Body of pancreas (tissue), 4 donors: ENCODE data around the gene NFIC. TPM values are rescaled to one million over a fixed set of nuclear protein-coding genes. Genes with fewer than 3 reads are reported as not detected.
"Not testable (repeated sequence)": the region's sequence is repeated elsewhere in the genome, so short reads cannot be mapped to it uniquely, and the experiment has no call there.

Experiments used
- ATAC-seq: fragments of 150-250 bp; one replicate; pipeline ENCODE4 v1.9.1; 2016
- DNase-seq, 4 donors: peaks; one replicate each; pipeline ENCODE4 v3.0.0-alpha.2; 2019
- H3K27ac ChIP-seq, 4 donors: fragments of 200-600 bp; sonication (generic); 1 replicate in 3 of 4; 2 replicates in 1 of 4; pipeline versions ENCODE4 v1.5.1 to v1.6.1; 2016 to 2019; ENCODE audit warnings: mild to moderate bottlenecking in 1 of 4, mixed read lengths in 1 of 4, moderate library complexity in 1 of 4
- H3K27me3 ChIP-seq, 2 donors: fragments of 200-600 bp; sonication (generic); one replicate each; pipeline ENCODE4 v1.6.0; 2016; ENCODE audit warnings: mild to moderate bottlenecking in 1 of 2
- H3K36me3 ChIP-seq, 2 donors: fragments of 200-600 bp; sonication (generic); replicated peaks in 1 of 2; 2 replicates each; pipeline ENCODE4 v1.5.1; 2016; ENCODE audit warnings: low read depth in 2 of 2; ENCODE audit not compliant: insufficient read depth in 1 of 2
- H3K4me1 ChIP-seq: fragments of 200-600 bp; sonication (generic); one replicate; pipeline ENCODE4 v1.6.0; 2016
- H3K4me3 ChIP-seq, 2 donors: fragments of 200-600 bp; sonication (generic); 1 replicate in 1 of 2; 2 replicates in 1 of 2; pipeline ENCODE4 v1.5.1; 2016 to 2019
- H3K9me3 ChIP-seq, 3 donors: fragments of 200-600 bp; sonication (generic); 1 replicate in 2 of 3; 2 replicates in 1 of 3; pipeline ENCODE4 v1.5.1; 2016
- CTCF ChIP-seq, 7 experiments: fragments of 450-650 bp in 4 of 7; fragments of 200-600 bp in 3 of 7; sonication (generic) in 3 of 7; IDR thresholded peaks; one replicate each; pipeline ENCODE4 v1.5.1; 2016 to 2019; ENCODE audit warnings: antibody characterized with exemption in 7 of 7
- POLR2A ChIP-seq, 3 donors: fragments of 450-650 bp; IDR thresholded peaks; one replicate each; pipeline ENCODE4 v1.6.1; 2016; ENCODE audit warnings: antibody characterized with exemption in 3 of 3, mild to moderate bottlenecking in 2 of 3
- WGBS, 2 donors: methylation state at CpG; one replicate each; pipeline ENCODE4 v1.1.5; 2017; 5-methylcytosine and 5-hydroxymethylcytosine counted together
- intact Hi-C: fragments of 100-400 bp; cut with DNase I; formaldehyde crosslinking; loops from one replicate; pipeline ENCODE4 v1.15.1; 2023
- total RNA-seq, 2 donors: library from RNA; depleted of rRNA; stranded (reverse); fragments of >200 nt; gene quantifications; one replicate each; pipeline ENCODE4 v1.1.0, GENCODE V29; 2016

The NFIC gene
- total RNA-seq, 2 donors from 2014 or later = 178 to 186 TPM

GRCh38 chr19:3450796-3451411, 84.5 kb downstream of the NFIC start:
- Histone ChIP-seq H3K4me1 (no peaks in the 10 kb centered on the region), H3K36me3 (peaks cover 26 to 33% of the 10 kb centered on the region in 2 donors), H3K9me3 (no peaks in the 10 kb centered on the region), H3K4me3 (no peak overlapping the region), H3K27me3 (no peaks in the 10 kb centered on the region), H3K27ac (peak overlapping the region; percentile 8 to 54 (median 40))
- peak in 2 of 4 donors; percentile 53 to 70 for DNase-seq
- 54 to 72% methylated on average over 12 of the region's 12 CpGs for WGBS, 2 donors
- ATAC-seq = peak; percentile 49
- intact Hi-C loops = no loop called here
- TF ChIP-seq POLR2A (IDR thresholded peaks at IDR 0.05) = no peak
- TF ChIP-seq CTCF (IDR thresholded peaks at IDR 0.05) = no peak

- H3K4me3 ChIP-seq = no peak overlapping the region
- no peaks in the 10 kb centered on the region for H3K9me3 ChIP-seq
- DNase-seq (no peak), ATAC-seq (no peak)
- peaks cover 26 to 36% of the 10 kb centered on the region in 2 donors for H3K36me3 ChIP-seq
- WGBS, 2 donors = 71 to 75% methylated on average over 10 of the region's 10 CpGs
- no peaks in the 10 kb centered on the region for H3K4me1 ChIP-seq
- TF ChIP-seq CTCF (IDR thresholded peaks at IDR 0.05) (no peak), POLR2A (IDR thresholded peaks at IDR 0.05) (no peak)
- peak overlapping the region; percentile 8 to 54 (median 40) for H3K27ac ChIP-seq
- intact Hi-C loops = no loop called here
- no peaks in the 10 kb centered on the region for H3K27me3 ChIP-seq
Measured at GRCh38 chr19:3451451-3451866, 85.1 kb downstream of the NFIC start.

- TF ChIP-seq POLR2A (IDR thresholded peaks at IDR 0.05) (no peak), CTCF (IDR thresholded peaks at IDR 0.05) (no peak)
- Histone ChIP-seq H3K4me1 (no peaks in the 10 kb centered on the region), H3K9me3 (no peaks in the 10 kb centered on the region), H3K27me3 (no peaks in the 10 kb centered on the region), H3K4me3 (no peak overlapping the region), H3K27ac (no peak overlapping the region), H3K36me3 (peaks cover 26 to 36% of the 10 kb centered on the region in 2 donors)
- DNase-seq (no peak), ATAC-seq (no peak)
- 91 to 92% methylated on average over 30 to 34 of the region's 38 CpGs for WGBS, 2 donors
- intact Hi-C loops = no loop called here
Measured at GRCh38 chr19:3452171-3452941, 86.0 kb downstream of the NFIC start.

- DNase-seq, H3K27ac ChIP-seq, H3K27me3 ChIP-seq, ATAC-seq, H3K9me3 ChIP-seq, H3K4me1 ChIP-seq, intact Hi-C loops, H3K4me3 ChIP-seq: not testable (repeated sequence)
- H3K36me3 ChIP-seq = peaks cover 26 to 36% of the 10 kb centered on the region in 2 donors
- WGBS, 2 donors = 95 to 97% methylated on average over 10 of the region's 10 CpGs
Measured at GRCh38 chr19:3452942-3453214, 86.5 kb downstream of the NFIC start.

GRCh38 chr19:3453840-3454239, 87.5 kb downstream of the NFIC start:
- H3K4me1 ChIP-seq = peaks cover 9% of the 10 kb centered on the region
- no peak for DNase-seq
- H3K27me3 ChIP-seq = no peaks in the 10 kb centered on the region
- H3K36me3 ChIP-seq = peaks cover 26 to 34% of the 10 kb centered on the region in 2 donors
- intact Hi-C loops = no loop called here
- ATAC-seq = no peak
- no peak overlapping the region for H3K27ac ChIP-seq
- no peaks in the 10 kb centered on the region for H3K9me3 ChIP-seq
- no peak overlapping the region for H3K4me3 ChIP-seq
- TF ChIP-seq CTCF (IDR thresholded peaks at IDR 0.05) (no peak), POLR2A (IDR thresholded peaks at IDR 0.05) (no peak)
- WGBS, 2 donors = 91% methylated on average over 25 of the region's 25 CpGs; no CpG with 5 or more reads in 1 of the 2 donors
